ENCODE results near the gene ZNF280A.

Gene ZNF280A, protein sequence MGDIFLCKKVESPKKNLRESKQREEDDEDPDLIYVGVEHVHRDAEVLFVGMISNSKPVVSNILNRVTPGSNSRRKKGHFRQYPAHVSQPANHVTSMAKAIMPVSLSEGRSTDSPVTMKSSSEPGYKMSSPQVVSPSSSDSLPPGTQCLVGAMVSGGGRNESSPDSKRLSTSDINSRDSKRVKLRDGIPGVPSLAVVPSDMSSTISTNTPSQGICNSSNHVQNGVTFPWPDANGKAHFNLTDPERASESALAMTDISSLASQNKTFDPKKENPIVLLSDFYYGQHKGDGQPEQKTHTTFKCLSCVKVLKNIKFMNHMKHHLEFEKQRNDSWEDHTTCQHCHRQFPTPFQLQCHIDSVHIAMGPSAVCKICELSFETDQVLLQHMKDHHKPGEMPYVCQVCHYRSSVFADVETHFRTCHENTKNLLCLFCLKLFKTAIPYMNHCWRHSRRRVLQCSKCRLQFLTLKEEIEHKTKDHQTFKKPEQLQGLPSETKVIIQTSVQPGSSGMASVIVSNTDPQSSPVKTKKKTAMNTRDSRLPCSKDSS
- 0 to 0.27 (median 0) reads per million in 4 experiments for total RNA-seq

DNA sequence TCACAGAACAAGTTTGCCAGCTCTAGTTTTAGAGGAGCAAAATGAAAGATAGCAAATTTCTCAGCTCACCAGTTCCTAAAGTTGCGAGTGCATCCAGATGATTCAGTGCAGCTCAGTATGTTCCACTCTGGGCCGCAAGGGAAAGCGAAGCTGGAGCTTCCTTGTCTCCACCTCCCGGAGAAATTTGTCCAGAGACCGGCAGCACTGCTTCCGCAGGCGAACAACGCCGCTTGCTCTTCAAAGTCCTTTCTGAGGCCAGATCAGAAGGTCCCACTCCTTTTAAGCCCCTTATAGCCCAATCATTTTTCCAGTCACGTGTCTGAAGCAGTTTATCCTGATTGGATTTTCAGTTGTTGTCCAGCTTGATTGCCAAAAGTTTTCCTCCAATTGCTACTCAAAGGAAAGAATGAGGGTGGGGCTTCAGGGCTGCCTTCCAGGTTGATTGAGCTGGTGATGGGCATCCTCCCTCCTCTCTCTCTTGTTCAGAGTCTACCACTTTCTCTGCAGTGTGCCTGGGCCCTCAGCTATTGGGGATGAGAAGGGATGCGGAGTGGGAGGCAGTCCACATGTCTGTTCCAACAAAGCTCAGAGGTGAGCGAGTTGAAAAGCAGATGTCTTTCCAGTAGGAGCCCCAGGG, at the start of gene ZNF280A:
Gene ZNF280A (minus strand): TSS at position 251 of the 637 bp plus-strand sequence. CDS start 4,640 bp downstream, outside the sequence.
- no peak for DNase-seq

GRCh38 chr22:22569218-22569617, 49.1 kb upstream of the ZNF280A start:
- no peak for DNase-seq

DNA sequence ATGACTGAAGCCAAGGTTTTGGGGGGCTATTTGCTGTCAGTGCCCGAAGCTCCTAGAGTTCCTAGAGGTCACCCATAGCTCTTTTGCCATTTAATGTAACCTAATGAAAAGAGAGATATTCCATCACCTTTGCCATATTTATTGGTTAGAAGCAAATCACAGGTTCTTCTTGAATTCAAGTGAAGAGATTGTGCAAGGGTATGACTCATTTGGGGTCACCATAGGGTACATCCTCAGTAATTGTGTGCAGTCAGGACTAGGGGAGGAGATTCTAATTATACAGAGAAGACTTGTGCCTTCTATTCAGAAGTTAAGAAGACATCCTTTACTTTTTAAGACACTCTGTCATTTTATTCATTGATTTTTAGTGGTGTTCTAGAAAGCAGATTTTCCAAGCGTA, 45.9 kb upstream of the ZNF280A start:
- no peak for DNase-seq

GRCh38 chr22:22558972-22559603, 39.0 kb upstream of the ZNF280A start, which contains the start of gene PRAME:
Gene PRAME, minus strand, starts transcription at chr22:22559265. Its CDS starts 2,433 bp downstream, at chr22:22556832.
- peak; percentile 56 for DNase-seq

DNA sequence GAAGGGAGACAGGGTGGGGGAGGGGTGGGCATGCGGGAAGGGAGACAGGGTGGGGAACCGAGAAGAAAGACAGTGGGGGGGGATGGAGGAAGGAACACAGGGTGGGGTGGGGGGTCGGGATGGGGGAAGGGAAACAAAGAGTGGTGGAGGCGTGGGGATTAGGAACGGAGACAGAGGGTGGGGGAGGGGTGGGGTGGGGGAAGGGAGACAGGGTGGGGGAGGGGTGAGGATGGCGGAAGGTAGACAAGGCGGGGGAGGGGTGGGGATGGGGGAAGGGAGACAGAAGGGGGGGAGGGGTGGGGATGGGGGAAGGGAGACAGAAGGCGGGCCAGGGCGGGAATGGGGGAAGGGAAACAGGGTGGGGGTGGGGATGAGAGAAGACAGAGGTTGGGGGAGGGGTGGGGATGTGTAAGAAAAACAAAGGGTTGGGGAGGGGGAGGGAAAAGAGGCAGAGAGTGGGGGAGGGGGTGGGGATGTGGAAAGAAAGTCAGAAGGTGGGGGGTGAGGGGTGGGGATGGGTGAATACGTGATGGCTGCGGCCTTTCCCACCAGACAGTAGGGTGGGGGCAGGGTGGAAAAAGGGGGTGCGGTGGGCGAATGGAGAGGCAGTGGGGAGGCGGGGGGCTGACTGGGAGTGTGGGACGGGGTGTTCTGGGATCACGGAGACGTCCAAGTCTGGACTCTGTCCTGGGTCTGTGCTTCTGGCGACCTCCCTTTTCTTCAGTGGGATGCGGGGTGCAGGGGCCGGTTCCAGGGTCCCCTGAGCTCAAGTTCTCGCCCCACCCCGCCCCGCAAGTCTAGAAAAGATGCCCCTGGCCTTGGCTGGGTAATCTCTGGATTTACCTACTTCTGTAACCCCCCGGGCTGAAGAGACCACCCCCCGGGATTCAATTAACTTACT, 38.3 kb upstream of the ZNF280A start:
- DNase-seq, result no peak

DNA sequence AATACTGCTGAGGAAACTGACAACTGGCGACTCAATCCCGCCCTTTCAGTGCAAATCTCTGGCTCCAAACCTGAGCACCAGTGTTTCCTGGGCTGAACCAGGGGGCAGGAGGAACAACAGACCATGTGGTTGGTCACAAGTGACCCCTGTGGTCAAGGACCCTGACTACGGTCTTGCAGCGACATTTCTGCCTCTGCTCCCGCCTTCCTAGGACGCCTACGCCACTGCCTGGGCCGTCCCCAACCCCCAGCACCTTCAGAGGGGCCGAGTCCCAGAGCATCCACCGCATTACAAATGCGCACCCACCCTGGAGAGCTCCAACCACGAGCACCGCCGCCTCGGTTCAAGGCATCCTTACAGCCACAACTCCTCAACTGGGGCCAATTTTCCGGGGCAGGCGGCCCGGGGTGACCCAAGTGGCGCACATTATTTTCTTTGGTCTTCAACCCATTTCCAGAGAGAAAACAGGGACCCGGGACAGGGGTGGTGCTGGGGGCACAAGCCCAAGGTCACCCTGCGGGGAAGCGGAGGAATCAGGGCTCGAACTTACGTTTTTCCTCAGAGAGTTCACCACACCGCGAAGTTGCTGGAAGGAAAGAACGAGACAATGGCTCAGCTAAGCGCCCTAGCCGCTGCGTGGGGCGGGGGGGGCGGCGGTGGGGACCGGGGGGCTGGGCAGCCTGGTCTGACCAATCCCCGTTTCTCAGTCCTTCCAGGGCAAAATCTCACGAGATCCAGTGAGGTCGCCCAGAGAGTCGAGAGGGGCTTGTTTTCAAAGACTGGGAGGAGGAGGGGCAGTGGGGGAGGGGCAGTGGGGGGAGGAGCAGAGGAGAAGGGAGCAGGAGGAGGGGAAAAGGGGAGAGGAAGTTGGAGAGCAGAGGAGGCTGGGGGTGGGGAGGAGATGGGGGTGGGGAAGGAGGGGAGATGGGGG, 37.2 kb upstream of the ZNF280A start:
- no peak for DNase-seq

GRCh38 chr22:22556578-22556977, 36.5 kb upstream of the ZNF280A start:
- DNase-seq, result no peak

- no peak for DNase-seq
These were observed 35.5 kb upstream of the ZNF280A start for GRCh38 chr22:22555596-22555995.

DNA sequence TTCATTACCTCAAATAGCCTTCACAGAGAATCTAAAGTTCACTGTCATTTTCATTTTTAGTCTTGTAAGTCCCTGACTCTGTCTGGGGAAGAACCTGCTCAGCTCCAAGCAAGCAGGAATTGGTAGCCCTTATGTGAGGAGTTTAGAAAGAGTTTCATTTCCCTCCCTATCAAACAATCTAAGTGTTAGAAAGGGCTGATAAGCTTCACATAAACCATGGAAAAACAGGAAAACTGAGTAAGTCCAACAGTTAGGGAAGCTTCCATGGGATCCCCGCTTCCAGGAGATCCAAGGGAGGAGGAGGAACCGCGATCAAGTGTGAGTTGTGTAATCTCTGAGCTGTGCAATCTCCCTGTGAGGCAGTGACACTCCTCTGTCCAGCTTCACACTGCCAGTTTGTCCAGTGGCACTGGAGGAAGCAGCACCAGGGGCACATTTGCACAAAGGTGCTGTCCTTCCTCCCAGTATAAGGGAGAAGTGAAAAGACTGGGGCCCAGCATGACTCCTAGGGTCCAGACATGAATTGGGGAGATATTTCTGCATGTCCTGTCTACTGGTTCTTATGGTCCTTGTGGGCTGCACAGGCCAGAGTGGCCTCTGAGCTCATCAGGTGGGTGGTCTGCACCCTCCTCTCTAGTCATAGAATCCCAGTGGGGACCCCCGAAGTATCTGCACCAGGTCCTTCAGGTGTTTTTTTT, 34.7 kb upstream of the ZNF280A start:
- DNase-seq, result no peak

GRCh38 chr22:22553735-22554586, 33.9 kb upstream of the ZNF280A start:
- no peak for DNase-seq

DNA sequence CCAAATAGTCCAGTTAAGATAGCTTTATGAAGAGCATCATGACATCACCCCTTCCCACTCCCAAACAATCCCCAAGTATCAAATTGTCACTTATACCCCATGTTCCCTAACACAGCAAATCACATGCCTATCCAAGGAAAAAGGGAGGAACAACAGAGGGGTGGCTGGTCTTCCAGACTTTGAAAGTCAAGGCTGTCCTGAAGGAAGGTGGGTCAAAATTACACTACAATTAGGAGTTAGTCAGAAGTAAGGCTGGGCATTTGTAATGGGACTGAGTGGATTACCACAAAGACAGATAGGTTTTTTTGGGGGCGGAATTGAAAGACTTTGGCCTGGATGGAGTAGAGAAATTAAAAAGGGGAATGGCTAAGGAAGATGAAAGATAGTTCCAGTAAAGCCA, 33.1 kb upstream of the ZNF280A start:
- no peak for DNase-seq

DNA sequence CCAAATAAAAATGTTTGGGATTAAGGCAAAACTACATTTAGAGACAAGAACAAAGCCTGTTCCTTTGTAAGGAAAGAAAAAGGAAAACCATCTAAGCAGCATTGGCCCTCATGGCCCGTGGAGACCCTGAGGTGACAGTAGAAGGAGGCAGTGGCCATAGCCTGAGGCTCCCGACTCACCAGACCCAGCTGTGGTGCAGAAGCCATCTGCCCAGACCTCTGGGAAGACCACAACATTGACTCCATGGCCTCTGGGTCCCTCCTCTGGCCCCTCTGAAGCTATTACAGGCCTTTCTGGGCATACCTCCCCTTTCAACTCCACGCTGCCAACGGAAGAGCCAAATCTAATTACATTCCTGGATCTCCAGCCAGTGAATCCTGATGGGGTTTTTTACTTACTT, 32.6 kb upstream of the ZNF280A start:
- no peak for DNase-seq

GRCh38 chr22:22550789-22551434, 30.8 kb upstream of the ZNF280A start:
- no peak for DNase-seq

DNA sequence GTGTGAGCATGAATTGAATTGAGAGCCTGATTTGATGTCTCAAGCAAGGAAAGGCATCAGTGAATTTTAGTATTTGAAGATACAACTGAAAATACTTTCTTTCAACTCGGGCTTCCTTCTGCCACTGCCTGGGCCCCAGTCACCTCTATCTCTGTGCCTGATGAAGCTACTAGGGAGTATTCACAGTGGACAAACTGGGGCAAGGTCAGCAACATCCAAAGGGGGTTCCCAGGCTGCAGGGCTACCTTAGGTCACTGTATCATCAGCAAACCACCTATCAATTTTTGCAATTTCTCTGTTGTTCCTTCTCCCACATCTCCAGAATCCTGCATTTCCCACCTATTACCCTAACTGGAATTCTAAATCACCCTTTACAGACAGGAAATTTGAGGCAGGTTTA, 28.8 kb upstream of the ZNF280A start:
- DNase-seq, result no peak

- no peak for DNase-seq
These were observed 28.2 kb upstream of the ZNF280A start for GRCh38 chr22:22548317-22548716.

DNA sequence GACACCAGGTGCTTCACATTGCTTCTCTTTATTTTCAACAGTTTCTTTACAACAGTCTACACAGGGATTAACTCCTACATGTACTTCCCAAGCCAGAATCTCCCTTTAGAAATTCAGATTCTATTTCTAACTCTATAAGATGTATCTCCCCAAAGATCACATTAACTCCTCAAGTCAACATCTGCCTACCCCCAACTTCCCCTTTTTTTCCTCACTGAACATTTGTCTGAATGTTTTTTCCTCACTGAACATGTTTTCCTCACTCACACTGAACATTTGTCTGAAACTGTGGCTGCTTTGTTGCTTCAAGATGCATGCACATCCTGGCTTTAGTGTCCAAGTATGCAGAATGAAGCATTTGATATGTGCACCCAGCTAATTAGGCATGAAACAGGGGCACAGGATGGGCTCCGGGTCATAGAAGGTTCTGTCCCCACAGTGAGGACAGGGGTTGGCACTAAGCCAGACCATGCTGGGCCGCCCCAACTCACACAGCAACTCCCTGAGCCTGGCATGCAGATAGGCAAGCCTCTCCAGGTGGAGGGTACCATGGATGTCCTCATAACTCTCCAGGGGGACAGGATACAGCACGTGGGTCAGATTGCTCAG, 27.7 kb upstream of the ZNF280A start:
- DNase-seq, result no peak

DNA sequence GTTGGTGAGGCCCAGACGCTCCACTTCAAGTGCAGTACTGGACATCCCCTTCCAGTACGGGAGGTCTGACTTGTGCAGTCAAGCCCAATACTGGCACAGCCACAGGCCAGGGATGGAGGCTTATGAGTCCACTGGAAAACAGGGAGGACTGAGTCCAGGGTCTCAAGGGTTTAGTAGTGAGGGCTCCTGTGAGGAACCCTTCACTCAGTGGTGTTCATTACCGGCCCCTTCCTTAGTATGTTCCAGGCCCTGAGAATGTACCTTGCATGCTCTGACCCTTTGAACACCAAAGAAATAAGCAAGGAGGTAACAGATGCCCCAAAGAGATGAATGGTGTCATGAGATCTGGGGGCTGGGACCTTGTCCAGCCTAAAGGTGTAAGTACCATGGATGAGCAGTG, 27.2 kb upstream of the ZNF280A start:
- DNase-seq, result no peak

GRCh38 chr22:22546490-22546889, 26.4 kb upstream of the ZNF280A start:
- no peak for DNase-seq

- no peak for DNase-seq
These were observed 25.0 kb upstream of the ZNF280A start for GRCh38 chr22:22545084-22545483.

All from effector CD8-positive, alpha-beta T cell (primary cell).